Activated CD4-positive, CD25-positive, alpha-beta regulatory T cell (primary cell): ENCODE measurements around the gene PDE4D.

Source experiments
- DNase-seq, 4 experiments: peaks; one replicate each; lab custom pipeline; 2025; lab: John Stamatoyannopoulos, UW

PDE4D gene

DNA sequence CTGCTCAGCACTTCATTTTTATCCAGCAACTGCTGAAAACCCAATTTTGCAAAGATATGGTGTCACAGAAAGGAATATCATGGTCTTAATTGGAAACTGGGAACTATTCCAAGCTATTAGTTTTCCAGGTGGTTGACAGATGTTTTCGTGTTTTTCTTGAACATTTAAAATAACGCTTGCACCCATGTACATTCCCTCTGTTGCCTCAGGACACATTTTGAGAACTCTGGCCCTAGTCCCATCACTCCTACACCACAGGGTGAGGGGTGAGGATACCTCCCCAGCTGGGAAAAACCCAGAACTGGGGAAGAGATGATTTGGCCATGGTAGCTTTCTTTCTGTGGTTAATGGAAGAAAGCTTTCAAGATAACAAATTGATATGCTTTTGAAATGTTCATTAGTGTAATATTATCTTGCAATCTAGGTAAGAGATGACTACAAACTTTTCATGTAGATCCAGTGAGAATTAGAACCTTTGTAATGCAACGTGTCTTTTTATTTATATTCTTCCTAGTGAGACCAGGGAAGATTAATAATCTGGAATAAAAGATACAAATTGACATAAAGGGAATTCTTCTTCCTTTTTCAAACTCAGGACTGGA is 683.7 kb downstream of the PDE4D start:
- no peak for DNase-seq

- no peak for DNase-seq
Observed at GRCh38 chr5:59208474-59208873, 685.1 kb downstream of the PDE4D start.

DNA sequence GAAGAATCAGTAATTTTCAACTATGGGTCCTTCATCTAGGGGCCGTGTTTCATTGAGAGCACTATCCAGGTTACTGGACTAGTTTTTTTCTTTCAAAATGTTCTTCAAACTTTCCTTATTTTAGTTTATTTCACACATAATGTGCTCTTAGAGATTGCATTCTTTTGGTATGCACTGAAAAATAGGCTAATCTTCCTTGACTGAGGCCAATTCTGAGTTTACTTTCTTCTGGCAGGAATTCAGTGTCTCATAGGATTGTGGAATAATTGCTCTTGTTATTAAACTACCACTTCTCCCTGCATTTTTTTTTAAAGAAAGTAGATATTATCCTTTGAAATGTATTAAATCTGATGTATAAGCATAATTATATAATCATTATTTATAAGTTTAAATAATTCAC is 686.1 kb downstream of the PDE4D start:
- no peak for DNase-seq

DNA sequence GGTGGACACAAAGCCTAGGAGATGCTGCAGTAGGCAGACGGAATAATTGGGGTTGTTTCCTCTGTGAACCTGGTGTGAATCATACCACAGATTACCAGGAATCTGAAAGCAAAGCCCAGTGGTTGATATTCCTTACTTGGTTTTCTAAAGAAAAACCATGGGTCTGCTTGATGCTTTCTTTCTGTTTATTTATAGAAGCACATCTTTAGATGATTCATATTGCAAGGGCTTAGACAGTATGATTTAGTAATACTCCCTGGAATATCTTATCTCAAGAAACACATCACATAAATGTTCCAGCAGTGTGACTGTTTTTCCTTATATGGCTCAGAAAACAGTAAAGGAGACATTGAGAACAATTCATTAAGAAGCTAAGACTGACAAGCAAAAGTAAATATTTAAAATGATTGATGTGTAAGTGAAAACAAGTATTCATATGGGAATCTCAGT is 687.4 kb downstream of the PDE4D start:
- no peak for DNase-seq

- no peak for DNase-seq
Observed at GRCh38 chr5:59204114-59204897, 689.2 kb downstream of the PDE4D start.

DNA sequence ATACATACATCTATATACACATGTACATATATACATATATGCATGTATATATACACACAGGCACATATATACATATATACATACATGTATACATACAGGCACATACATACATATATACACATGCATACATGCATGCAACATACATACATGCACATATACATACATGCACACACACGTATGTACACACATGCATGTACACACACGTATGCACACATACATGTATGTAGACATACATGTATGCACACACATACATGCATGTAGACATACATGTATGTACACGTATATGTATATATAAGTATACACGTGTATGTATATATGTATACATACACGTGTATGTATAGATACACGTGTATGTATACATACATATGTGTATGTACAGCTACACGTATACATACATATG is 693.7 kb downstream of the PDE4D start:
- no peak for DNase-seq

- DNase-seq = no peak
Observed at GRCh38 chr5:59198832-59199231, 694.7 kb downstream of the PDE4D start.

DNA sequence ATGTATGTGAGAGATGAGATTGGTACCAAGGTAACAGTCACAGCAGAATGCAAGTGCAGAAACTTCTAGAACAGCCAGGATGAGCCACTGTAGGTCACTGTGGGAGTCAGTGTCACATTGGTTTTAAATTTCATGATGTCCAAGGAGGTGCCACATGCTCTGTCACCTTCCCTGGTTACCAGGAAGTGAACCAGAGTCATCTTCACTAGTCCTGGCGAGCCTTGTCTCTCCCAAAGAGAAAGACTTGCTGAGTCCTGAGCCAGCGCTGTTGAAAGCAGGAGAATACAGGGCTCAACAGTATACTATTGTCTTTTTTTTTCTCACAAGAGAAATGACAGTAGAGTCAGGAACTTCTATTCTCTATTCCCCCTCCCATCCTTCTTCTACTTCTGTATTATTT is 695.2 kb downstream of the PDE4D start:
- no peak for DNase-seq

DNA sequence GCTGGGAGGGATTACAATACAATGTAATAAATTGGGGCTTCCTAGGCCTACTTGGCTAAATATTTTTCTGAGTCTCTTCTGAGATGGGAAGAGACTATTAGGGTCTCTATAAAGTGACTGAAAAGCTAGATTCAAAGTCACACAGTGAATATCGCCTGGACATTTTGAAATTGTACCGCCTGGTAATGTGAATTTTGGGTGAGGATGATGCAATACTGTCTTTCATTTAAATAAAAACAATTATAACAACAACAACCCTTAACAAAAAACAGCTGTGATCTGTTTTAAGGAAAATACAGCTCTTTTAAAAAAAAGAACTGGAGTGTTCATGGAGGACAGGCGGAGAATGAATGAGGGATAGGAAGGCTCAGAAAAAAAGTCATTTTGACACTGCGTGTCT is 695.6 kb downstream of the PDE4D start:
- no peak for DNase-seq

DNA sequence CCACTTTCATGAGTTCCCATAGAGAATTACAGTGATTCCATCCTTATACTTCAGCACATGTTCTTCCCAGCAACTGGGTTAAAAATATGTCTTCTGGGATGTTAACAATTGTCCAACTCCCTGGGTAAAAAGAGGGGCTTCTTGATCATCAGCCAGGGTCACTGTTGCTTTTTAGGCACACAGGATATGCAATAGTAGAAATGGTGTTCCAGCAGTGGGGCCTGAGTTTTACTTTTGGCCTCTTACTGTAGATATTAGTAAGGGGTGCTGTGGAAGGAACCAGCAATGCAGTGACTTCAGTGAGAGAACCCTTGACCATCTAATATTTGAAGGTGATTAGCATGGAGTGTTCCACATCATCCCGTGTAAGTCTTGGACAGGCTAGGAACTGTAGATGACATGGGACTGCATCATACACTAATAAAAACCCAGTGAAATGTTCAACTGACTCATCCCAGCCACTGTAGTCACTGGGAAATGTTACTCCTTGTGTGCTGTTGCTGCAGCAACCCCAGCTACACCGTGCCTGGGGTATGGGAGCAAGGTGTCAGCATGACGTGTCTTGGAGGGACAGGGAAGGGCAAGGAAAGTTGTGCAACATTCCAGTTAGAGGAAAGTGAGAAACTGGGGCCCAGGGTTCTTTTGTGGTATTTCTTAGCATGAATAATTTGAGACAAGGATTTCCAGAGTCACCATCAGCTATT is 699.8 kb downstream of the PDE4D start:
- DNase-seq = no peak

- no peak for DNase-seq
Observed at GRCh38 chr5:59190746-59191145, 702.8 kb downstream of the PDE4D start.

DNA sequence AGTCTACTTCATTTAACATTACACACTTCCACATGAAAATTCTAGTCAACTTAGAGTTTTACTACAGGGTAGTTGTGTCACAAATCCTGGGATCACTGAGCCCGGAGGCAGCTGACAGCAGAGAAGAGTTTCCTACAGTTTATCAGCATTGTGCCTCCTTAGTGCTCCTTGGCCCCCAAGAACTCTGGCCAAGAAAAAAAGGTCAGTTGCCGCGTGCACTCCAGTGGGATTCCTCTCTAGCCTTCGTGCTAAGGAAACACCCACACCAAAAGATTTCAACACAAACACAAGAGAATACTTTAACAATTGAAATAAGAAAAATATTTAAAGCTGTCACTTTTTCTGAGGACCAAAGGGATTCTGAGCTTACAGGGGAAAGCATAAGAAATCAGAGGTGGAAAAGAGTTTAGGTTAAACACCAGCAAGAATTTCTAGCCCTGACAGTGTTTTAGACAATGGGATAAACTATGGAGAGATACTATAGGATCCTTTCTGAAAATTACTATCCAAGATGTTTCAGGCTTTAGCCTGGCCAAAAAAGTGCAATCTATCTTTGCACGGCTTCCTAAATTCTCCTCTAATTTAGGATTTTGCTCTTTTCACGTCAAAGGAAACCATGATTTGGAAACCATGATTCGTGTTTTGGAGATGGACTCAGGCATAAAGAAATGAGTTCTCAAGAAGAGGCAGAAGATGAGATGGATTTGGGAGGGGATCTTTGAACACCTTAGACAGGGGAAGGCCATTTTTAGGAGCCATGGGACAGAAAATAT is 703.9 kb downstream of the PDE4D start:
- DNase-seq = no peak

- DNase-seq = peak; percentile 3 to 19 (median 4)
Observed at GRCh38 chr5:59188419-59189225, 704.9 kb downstream of the PDE4D start.

DNA sequence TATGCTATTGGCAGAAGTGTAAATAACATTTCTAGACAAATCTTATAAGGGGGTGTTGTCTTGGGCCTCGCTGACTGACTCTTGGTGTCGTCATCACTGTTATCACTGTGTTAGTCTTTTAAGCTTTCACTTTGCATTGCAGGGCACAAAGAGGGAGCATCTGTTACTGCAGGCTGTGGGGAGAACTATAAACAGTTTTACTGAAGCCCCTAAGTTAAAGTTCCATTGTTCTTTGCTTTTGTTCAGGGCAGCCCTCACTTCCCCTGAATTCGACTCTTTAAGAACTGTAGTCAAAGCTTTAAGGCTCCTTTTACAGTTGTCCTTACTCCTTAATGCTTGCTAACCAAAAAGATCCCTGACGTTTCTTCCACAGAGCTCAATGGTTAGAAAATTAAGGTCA is 705.7 kb downstream of the PDE4D start:
- no peak for DNase-seq

DNA sequence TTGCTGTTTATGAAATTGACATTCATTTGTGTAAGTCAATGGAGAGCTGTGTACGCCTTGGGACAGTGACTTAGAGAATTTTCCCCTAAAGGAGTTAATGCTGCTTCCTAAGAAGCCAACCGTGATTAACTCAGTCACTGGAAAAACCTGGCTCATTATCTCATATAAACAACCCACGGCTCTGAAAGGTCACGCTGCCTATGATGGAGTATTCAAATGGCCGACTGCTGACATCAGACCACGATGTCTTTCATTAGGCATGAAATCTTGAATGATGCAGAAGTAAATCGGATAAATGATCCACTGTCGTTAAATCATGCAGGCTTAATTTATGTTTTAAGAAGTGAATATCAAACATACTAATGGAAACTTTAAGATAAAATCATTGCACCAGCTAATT is 706.9 kb downstream of the PDE4D start:
- no peak for DNase-seq

DNA sequence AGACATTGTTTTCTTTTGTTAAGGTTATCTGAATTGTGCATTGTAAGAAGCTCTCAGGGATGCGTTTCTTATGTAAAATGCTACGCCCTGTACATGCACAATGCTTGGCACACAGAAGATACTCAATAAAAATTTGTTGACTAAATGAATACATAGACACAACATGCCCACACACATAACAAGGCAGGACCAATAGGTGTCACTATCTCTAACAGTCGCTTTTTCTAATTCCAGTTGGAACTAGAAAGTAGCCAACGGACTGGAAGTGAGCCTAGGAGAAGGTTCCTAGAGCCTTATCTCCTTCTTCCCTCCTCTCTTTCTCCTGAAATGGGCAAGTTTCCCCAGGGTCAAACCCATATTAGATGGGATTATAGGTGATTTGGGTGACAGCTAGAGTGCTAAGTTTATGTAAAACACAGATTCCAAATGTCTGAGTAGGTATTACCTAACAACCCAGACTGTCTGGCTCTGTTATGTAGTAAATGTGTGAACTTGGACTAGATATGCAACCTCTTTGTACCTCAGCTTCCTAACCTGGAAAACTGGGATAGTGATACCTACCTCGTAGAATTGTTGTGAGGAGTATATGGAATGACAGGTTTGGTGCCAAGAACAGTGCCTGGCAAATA is 707.7 kb downstream of the PDE4D start:
- DNase-seq = no peak

- no peak for DNase-seq
Observed at GRCh38 chr5:59184769-59185168, 708.8 kb downstream of the PDE4D start.

- DNase-seq = no peak
Observed at GRCh38 chr5:59182760-59183159, 710.8 kb downstream of the PDE4D start.

DNA sequence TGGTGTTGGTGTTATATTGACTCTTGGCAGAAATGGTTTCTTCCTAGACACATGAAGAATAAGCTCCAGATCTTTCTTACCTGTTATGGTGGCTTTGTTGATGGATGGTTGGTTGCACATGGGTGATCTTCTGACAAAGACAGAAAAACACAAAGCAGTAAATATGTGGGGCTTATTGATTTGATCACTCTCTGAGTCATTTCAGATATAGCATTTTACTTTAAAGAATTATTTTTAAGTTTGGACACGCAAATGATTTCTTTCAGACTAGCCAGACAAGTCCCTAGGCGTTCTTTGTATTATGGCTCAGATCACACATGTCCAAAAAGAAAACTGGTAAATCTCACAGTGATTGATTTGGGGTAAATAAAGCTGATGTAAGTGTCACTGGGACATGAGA is 713.0 kb downstream of the PDE4D start:
- no peak for DNase-seq

- DNase-seq = no peak
Observed at GRCh38 chr5:59179704-59180103, 713.8 kb downstream of the PDE4D start.

- no peak for DNase-seq
Observed at GRCh38 chr5:59178482-59178881, 715.0 kb downstream of the PDE4D start.
